Activated CD8-positive, alpha-beta T cell treated with anti-CD3 and anti-CD28 coated beads for 36 hours (primary cell): ENCODE data around the gene MCM6. TPM values are rescaled to one million over a fixed set of nuclear protein-coding genes. Genes with fewer than 3 reads are reported as not detected.

ENCODE experiments used
- total RNA-seq, 2 experiments: library from RNA; stranded (reverse); gene quantifications; one replicate each; pipeline ENCODE4 v1.2.3, GENCODE V29; 2021

Gene MCM6
- total RNA-seq, 2 experiments from 2014 or later = 229 to 234 TPM

Other genes with a start within 250 kb of the MCM6 start
- 100 to 1,000 TPM in 1 of 2 experiments, 10 to 100 TPM in 1; 90.5 to 105 TPM for gene UBXN4, start 134.6 kb downstream of the MCM6 start, total RNA-seq
- under 1 TPM; 0.11 to 0.29 TPM for gene LCT, start 39.3 kb downstream of the MCM6 start, total RNA-seq
- gene DARS1, start 109.2 kb upstream of the MCM6 start, total RNA-seq = 100 to 1,000 TPM; 210 to 211 TPM
- 100 to 1,000 TPM in 1 of 2 experiments, 10 to 100 TPM in 1; 97.0 to 103 TPM for gene CXCR4, start 241.7 kb upstream of the MCM6 start, total RNA-seq